ENCODE results near the gene CDH13.

Gene CDH13

GRCh38 chr16:83403761-83404160 lies 777.0 kb downstream of the CDH13 start:
- no peak for DNase-seq (ENCODE audit: low read depth in 2 of 2)

GRCh38 chr16:83404261-83404660 lies 777.5 kb downstream of the CDH13 start:
- DNase-seq (ENCODE audit: low read depth in 2 of 2) = no peak

GRCh38 chr16:83407928-83408327 lies 781.2 kb downstream of the CDH13 start:
- DNase-seq (ENCODE audit: low read depth in 2 of 2) = no peak

GRCh38 chr16:83409347-83409746 lies 782.6 kb downstream of the CDH13 start:
- no peak for DNase-seq (ENCODE audit: low read depth in 2 of 2)

GRCh38 chr16:83418565-83418964 lies 791.8 kb downstream of the CDH13 start:
- DNase-seq (ENCODE audit: low read depth in 2 of 2) = no peak

GRCh38 chr16:83420206-83420760 lies 793.5 kb downstream of the CDH13 start:
- no peak for DNase-seq (ENCODE audit: low read depth in 2 of 2)

- no peak for DNase-seq (ENCODE audit: low read depth in 2 of 2)
These were observed 806.4 kb downstream of the CDH13 start for GRCh38 chr16:83433201-83433600.

GRCh38 chr16:83437036-83437435 lies 810.3 kb downstream of the CDH13 start:
- no peak for DNase-seq (ENCODE audit: low read depth in 2 of 2)

GRCh38 chr16:83438326-83438725 lies 811.6 kb downstream of the CDH13 start:
- no peak for DNase-seq (ENCODE audit: low read depth in 2 of 2)

GRCh38 chr16:83439412-83439811 lies 812.6 kb downstream of the CDH13 start:
- DNase-seq (ENCODE audit: low read depth in 2 of 2) = no peak

- DNase-seq (ENCODE audit: low read depth in 2 of 2) = no peak
These were observed 814.7 kb downstream of the CDH13 start for GRCh38 chr16:83441517-83441916.

GRCh38 chr16:83443972-83444371 lies 817.2 kb downstream of the CDH13 start:
- DNase-seq (ENCODE audit: low read depth in 2 of 2) = no peak

GRCh38 chr16:83447560-83447959 lies 820.8 kb downstream of the CDH13 start:
- no peak for DNase-seq (ENCODE audit: low read depth in 2 of 2)

- no peak for DNase-seq (ENCODE audit: low read depth in 2 of 2)
These were observed 823.1 kb downstream of the CDH13 start for GRCh38 chr16:83449861-83450260.

GRCh38 chr16:83453977-83454376 lies 827.2 kb downstream of the CDH13 start:
- no peak for DNase-seq (ENCODE audit: low read depth in 2 of 2)

- DNase-seq (ENCODE audit: low read depth in 2 of 2) = no peak
These were observed 828.9 kb downstream of the CDH13 start for GRCh38 chr16:83455716-83456115.

GRCh38 chr16:83456934-83457333 lies 830.2 kb downstream of the CDH13 start:
- DNase-seq (ENCODE audit: low read depth in 2 of 2) = no peak

- DNase-seq (ENCODE audit: low read depth in 2 of 2) = no peak
These were observed 831.8 kb downstream of the CDH13 start for GRCh38 chr16:83458612-83459011.

GRCh38 chr16:83464991-83465390 lies 838.2 kb downstream of the CDH13 start:
- DNase-seq (ENCODE audit: low read depth in 2 of 2) = no peak

- no peak for DNase-seq (ENCODE audit: low read depth in 2 of 2)
These were observed 843.6 kb downstream of the CDH13 start for GRCh38 chr16:83470416-83470815.

GRCh38 chr16:83472776-83473501 lies 846.2 kb downstream of the CDH13 start:
- DNase-seq (ENCODE audit: low read depth in 2 of 2) = no peak

GRCh38 chr16:83473926-83474650 lies 847.3 kb downstream of the CDH13 start:
- no peak for DNase-seq (ENCODE audit: low read depth in 2 of 2)

- no peak for DNase-seq (ENCODE audit: low read depth in 2 of 2)
These were observed 848.3 kb downstream of the CDH13 start for GRCh38 chr16:83475108-83475507.
